ENCODE results near the gene SLC13A2. TPM values are rescaled to one million over a fixed set of nuclear protein-coding genes. Genes with fewer than 3 reads are reported as not detected.

SLC13A2 gene
- total and polyA plus RNA-seq, 2 donors (not counting 3 experiments of a cell fraction or from before 2014, with no cell fraction given), result not detected

GRCh38 chr17:28480278-28480677 lies 6.8 kb downstream of the SLC13A2 start:
- no peaks in the 10 kb centered on the region for H3K9me1 ChIP-seq (replicated peaks; ENCODE audit: control insufficient read depth, extremely low read depth, insufficient read depth, low read length)
- no peak overlapping the region for H3K4me3 ChIP-seq (replicated peaks in 1 of 3; ENCODE audit: insufficient read depth in 1 of 3, low read depth in 1 of 3, low read length in 3 of 3)
- ChIA-PET POLR2A (no interaction called here), CTCF (no interaction called here)
- H3K9me3 ChIP-seq (replicated peaks; ENCODE audit: control insufficient read depth, insufficient read depth, low read length), result no peaks in the 10 kb centered on the region
- dilution Hi-C loops (cut with MboI; ENCODE audit: extremely low pct_ligation_motif_present, low sequenced_read_pairs) (no loop called here), intact Hi-C loops (cut with micrococcal nuclease) (no loop called here)
- H3K9ac ChIP-seq (replicated peaks; ENCODE audit: extremely low read depth, insufficient read depth, low read length), result no peak overlapping the region
- no peak overlapping the region for H3K27ac ChIP-seq (ENCODE audit: insufficient read depth, low read depth, low read length)
- no peak overlapping the region for H2AFZ ChIP-seq (ENCODE audit: low read depth, low read length)
- H3K4me1 ChIP-seq (ENCODE audit: control insufficient read depth, extremely low read depth, insufficient read depth, low read length), result no peaks in the 10 kb centered on the region
- H3K79me2 ChIP-seq (ENCODE audit: control insufficient read depth, insufficient read depth, low read length), result no peaks in the 10 kb centered on the region
- DNase-seq (ENCODE audit: low read depth, low spot score) (no peak), FAIRE-seq (no peak)
- H3K27me3 ChIP-seq (ENCODE audit: control insufficient read depth in 2 of 2, insufficient read depth in 2 of 2, low read length in 2 of 2), result peaks cover 0 to 17% of the 10 kb centered on the region in 2 experiments
- no peak overlapping the region for H3K4me2 ChIP-seq (ENCODE audit: insufficient read depth, low read length)
- BruUV-seq (replicated peaks), result no TSS peak
- no peak for TF ChIP-seq FOS (IDR thresholded peaks at IDR 0.05; ENCODE audit: borderline replicate concordance, insufficient read depth, low read length)
- TF ChIP-seq POLR2AphosphoS5 (IDR thresholded peaks at IDR 0.05; ENCODE audit: insufficient read depth, low read depth, low read length), result no peak
- TF ChIP-seq POLR2A (IDR thresholded peaks at IDR 0.05; ENCODE audit: low read depth, low read length), result no peak
- TF ChIP-seq MAX (IDR thresholded peaks at IDR 0.05; ENCODE audit: insufficient read depth, insufficient read length), result no peak
- TF ChIP-seq JUN (IDR thresholded peaks at IDR 0.05; ENCODE audit: borderline replicate concordance, insufficient read depth, insufficient read length, low read depth), result no peak
- no peak for TF ChIP-seq CTCF (IDR thresholded peaks at IDR 0.05; ENCODE audit: extremely low read depth in 1 of 2, insufficient read depth in 1 of 2, low read depth in 1 of 2, low read length in 2 of 2)
- TF ChIP-seq GATA2 (IDR thresholded peaks at IDR 0.05; ENCODE audit: insufficient read depth, insufficient read length, low read depth, low read length), result no peak
- TF ChIP-seq EZH2 (IDR thresholded peaks at IDR 0.05; ENCODE audit: borderline replicate concordance, low read depth, low read length, severe bottlenecking), result no peak
- TF ChIP-seq MYC (IDR thresholded peaks at IDR 0.05; ENCODE audit: low read depth, low read length), result no peak
- H4K20me1 ChIP-seq (replicated peaks; ENCODE audit: control insufficient read depth, extremely low read depth, insufficient read depth, low read length), result no peaks in the 10 kb centered on the region
- no peaks in the 10 kb centered on the region for H3K36me3 ChIP-seq (ENCODE audit: control insufficient read depth in 2 of 2, extremely low read depth in 1 of 2, insufficient read depth in 2 of 2, low read length in 2 of 2)
